ENCODE measurements around the gene CDC42BPG.

Gene CDC42BPG

DNA sequence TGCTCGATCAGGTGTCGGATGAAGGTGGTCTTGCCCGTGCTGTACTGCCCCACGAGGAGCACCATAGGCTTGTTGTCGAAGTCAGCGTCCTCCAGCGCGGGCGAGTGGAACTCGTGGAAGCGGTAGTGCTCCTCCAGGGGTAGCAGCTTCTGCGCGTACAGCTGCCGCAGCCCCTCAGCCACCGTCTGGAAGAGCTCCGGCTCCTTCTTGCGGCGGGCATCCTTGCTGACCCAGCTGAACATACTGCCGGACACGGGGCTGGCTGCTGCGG is 33.7 kb upstream of the CDC42BPG start:
- DNase-seq: no peak

DNA sequence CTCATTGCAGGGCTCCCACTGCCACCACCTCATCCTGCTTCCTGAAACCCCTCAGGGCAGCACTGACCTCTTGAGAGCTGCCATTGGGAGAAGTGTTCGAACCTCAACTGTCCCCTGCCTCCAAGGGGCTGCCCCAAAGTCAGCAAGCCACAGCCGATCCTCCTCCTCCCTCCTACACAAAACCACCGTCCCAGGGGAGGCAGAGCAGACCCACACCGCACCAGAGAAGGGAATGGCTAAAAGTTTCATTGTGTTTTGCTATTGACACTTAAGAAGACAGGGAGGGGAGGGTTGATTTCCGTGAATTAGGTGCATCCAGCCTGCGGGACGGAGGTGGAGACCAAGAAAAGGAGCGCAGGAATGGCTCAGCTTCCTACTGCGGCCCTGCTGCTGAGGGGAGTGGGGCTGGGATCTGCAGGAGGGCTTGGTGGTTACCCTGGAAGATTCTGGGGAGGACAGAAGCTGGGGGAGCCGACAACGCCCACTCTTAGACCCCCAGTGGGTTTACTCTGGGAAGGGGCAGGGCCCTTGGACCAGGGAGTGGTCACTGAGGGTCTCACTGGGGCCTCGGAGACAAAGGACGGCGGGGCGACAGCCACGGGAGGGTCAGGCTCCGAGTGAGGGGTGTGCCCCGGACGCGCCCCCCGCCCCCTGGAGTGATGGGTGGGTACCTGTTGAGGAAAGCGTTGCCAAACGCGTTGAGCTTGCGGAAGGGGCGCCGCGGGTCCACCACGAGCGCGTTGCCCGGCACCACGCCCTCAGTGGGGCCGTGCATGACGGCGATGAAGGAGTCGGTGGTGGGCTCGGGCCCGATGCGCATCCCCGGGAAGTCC is 33.2 kb upstream of the CDC42BPG start:
- peak; percentile 50 for DNase-seq

DNA sequence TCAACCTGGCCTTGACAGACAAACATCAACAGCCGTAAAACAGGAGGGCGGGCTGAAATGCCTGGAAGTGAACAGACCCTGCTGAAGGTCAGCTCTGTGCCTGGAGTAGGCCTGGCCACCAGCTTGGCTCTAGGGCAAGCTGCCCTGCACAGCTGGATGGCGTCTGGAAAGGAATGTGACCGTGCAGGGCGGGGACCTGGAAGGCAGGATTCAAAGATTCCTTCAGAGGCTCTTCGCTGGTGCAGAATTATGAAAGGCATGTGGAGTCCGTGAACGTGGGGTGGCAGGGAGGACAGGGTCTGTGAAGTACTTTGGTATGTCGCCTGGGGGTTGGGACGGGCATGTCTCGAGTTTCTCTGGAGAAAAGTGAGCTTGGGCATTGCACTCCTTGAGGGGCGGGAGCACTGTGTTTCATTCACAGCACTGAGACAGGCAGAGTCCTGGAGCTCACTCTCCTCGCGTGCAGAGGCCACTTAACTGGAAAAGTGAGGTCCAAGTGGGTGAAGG is 32.4 kb upstream of the CDC42BPG start:
- DNase-seq: no peak

DNA sequence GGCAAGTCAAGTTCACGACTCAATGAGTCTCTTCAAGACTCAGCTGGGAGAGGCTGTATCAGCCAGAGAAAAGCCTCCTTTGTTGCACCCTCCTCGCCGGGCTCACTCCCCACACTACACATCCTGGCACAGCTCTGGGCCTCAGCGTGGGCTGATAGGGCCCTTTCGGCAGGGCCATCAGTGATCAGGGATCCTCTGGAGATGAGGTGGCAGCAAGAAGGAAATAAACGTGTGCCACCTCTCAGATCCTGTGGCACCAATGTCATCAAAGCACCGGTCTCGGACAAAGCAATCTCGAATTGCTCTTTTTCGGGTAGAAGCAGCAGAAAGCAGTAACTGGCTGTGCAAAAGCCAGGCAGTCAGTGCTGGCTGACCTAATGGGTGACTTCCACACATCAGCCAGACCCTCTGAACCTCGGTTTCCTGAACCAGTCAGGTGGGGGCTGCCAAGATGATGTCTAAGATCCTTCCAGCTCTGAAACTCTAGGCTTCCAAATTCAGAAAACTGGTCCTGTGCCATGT is 31.8 kb upstream of the CDC42BPG start:
- DNase-seq: peak; percentile 69

DNA sequence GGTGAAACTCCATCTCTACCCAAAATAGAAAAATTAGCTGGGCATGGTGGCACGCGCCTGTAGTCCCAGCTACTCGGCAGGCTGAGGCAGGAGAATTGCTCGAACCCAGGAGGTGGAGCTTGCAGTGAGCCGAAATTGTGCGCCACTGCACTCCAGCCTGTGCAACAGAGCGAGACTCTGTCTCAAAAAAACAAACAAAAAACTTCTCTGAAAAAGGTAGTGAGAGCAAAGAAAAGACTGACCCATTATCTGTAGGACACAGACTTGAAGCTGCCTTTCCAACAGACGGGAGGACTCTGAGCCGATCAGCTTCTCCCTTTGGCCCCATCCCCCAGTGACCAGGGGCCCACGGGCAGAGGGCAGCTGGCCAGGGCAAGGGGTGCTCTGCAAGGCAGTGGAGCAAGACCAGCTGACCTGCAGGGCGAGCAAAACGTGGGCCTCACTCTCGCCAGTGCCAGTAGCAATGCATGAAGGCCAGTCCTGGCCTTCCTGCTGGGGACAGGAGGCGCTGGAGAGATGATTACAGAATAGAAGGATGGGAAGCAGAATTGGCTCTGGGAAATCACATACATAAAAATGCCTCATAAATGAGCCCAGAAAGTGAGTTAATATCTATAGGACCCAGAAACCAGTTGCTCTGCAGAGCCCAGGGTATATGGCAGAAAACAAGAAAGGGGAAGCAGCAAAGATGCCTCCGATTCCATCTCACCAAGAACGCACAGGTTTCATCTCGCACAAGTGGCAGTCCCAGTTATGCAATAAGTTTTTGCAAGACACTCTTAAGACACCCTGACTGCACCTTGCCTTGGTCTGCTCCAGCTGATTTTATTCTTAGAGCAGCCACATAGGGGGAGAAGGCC is 31.1 kb upstream of the CDC42BPG start:
- DNase-seq: no peak

DNA sequence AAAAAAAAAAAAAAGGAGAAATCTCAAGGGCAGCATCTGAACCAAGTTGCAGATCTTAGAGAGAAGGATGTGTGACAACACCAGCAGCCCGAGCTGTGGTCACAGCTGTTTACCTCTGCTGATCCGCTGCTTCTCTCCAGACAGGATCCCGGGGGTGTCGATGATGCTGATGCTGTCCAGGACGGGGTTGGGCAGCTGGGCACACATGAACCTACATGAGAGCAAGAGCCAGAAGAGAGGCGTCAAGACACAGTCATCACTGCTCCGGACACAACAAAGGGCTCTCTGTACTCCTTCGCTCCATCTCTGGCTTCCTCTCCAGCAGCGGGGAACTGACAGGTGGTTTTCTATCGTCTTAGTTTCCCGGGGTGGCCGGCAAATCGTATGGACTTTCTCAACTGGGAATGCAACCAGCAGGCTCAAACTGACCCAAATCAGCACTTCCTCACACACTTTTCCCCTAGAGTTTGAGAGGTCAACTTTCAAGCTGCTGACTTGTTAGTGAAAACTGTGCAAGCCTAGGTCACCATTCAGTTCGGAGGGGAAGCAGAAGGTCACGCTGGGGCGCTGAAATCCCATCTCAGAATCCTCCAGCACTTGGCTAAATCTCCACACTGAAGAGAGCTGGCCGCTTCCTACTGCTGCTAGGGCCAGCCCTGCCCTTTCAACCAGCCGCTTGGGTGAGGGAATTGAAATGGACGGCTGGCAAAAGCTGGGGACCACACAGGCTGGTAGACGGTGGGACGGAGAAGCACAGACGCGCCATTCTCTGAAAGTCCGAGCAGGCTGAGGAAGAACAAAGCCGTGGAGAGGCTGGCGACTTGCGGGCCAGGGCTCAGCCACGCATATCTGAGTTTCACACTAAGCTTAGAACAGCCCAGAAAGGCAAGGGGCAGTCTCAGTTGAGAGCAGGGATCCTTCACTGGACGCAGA is 30.1 kb upstream of the CDC42BPG start:
- DNase-seq: no peak

DNA sequence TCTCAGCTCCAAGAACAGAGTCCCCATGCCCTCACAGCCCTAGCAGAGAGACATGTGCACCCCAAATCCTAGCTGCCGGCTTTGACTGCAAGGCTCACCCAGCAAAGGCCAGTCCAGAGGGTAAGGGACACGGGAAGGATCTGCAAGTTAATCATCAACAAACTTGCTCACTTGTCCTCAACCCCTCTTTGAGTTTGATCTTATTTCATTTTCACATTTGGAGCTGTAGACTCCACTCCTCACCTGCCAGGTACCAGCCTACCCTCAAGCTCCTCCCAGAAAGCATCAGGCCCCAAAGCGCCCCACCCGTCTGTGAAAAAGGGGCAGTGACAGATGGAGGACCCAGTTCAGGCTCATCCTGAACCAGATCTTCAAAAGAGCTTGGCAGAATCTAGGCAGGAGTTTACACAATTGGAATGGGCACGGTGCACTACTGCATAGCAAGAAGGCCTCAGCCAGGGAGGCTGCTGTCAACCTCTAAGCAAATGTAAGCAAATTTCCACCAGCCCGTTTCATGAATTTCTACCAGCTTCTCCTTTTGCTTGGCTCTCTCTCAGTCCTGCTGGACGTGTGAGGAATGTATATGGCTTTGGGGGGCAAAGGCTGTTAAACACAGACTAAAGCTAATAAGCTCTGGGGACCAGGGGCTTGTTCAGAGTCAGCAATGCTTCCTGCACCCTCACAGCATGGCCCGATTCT is 28.5 kb upstream of the CDC42BPG start:
- DNase-seq: no peak

DNA sequence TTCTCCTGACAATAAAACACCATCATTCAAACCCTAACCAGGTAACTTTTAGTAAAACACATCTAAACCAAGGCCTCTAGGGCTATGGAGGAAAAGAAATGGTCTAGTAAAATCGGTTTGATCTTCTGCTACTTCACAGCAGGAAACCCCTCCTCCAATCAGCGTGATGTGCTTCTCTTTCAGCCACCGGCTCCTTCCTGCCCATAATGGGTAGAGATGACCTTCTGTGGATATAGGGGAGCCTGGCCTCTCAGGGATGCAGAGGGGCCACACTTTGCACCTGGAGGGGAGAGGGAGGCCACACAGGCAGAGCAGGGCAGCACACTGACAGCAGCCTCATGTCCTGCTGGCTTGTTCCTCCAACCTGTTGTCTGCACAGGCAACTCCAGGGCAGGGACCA is 27.0 kb upstream of the CDC42BPG start:
- DNase-seq: no peak

DNA sequence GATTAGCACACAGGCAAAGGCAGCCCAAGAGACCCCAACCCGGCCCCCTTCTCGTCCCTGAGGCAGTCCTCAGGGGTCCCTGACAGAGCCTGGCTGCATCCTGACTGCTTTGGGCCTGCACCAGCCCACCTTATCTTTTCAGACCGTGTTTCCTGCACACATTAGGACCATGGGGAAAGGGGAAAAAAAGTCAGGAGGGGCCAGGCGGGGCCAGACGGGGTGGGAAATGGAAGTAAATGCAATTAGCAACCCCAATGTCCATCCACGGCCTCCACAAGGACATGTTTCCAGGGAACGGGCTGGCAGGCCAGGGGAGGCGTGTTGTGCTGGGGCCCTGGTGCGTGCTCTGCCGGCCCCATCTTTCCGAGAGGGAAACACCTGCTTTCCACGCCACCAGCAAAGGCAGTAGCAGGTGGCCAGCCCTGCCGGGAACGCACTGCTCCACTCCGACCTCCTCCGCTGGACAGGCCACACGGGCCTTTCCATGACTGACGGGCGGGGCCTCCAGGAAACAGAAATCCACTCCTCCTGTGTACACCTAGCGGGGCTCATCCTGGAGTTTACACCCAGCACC is 26.5 kb upstream of the CDC42BPG start:
- no peak for DNase-seq

DNA sequence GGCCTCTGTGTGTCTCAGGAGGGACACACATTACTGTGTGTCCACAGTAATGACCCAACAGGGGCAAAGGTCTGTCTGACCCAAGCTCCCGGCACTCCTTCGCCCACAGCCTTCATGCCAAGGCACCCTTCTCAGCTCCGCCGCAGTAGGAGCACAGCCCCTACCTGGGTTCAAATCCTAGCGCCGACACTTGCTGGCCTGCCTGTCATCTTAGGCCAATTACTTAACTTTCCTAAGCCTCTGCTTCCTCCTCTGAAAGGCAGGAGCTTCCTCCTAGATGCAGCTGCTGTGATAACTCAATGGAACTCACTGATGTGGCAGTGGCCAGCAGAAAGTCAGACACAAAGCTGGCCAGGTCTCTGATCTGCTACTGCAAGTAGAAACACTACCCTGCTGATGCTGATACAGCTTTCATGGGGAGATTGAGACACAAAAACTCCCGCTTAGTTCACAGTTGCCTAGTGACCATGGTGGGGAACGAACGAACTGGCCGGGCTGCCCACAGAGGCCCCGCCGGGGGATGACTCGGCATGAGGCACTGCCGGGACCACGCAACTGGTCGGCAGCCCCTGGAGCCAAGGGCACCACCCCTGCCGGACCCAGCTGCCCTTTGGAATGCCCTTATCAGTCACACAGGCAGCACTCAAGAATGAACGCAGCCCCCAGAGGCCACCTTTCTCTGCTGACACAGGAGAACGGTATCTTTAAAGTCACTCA is 25.9 kb upstream of the CDC42BPG start:
- no peak for DNase-seq

DNA sequence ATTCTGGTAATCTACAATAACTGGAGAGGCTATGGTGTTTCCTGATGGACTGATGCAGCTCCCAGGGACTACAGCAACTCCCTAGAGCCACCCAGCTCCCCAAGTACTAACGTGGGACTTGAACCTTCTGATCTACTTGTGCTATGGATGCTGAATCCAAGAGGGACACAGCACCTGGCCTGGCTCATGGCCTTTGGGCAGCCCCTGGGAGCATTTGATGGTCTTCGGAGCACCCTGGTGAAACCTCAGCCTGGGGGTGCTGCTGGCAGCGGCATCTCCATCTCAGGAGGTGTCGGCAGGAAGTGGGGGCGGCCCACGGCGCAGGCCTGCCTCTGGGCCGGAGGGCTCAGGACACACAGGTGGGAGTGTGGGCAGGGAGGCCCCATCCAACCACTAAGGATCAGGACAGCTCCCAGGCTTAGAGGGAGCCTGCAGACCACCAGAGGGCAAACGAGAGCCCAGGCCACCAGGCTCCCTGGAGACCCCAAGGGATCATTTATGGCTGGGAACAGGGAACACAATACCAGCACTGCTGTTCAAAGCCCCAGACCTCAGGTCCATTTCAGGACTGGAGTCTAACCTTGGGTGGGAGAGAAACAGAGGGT is 25.2 kb upstream of the CDC42BPG start:
- DNase-seq: no peak

DNA sequence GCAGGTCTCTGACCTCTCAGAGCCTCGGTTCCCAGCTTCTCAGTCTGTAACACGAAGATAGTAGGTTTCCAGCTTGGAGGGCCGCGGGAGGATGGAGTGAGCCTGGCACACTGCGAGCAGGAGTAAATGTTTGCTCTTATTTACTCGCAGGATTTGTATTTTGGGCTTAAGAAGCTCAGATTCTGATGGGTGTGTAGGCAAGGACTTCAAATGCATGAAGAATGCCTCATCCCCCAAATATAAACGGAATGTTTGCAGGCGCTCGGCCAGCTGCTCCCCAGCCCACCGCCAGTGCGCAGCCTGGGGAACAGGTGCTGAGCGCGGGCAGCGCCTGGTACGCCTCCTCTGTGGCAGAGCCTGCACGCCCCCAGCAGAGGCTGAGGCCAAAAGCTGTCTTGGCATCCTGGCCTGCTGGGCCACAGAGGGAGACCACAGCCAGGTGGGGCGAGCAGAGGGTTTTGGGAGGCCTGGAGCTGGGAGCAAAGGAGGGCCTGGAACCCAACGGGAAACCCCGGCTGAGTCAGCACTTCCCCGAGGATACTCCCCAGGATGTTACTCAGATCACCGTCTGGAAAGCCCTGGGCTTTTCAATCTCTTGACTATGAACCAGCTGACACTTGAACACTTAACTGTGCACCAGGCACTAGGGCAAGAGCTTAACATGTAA is 24.6 kb upstream of the CDC42BPG start:
- no peak for DNase-seq

DNA sequence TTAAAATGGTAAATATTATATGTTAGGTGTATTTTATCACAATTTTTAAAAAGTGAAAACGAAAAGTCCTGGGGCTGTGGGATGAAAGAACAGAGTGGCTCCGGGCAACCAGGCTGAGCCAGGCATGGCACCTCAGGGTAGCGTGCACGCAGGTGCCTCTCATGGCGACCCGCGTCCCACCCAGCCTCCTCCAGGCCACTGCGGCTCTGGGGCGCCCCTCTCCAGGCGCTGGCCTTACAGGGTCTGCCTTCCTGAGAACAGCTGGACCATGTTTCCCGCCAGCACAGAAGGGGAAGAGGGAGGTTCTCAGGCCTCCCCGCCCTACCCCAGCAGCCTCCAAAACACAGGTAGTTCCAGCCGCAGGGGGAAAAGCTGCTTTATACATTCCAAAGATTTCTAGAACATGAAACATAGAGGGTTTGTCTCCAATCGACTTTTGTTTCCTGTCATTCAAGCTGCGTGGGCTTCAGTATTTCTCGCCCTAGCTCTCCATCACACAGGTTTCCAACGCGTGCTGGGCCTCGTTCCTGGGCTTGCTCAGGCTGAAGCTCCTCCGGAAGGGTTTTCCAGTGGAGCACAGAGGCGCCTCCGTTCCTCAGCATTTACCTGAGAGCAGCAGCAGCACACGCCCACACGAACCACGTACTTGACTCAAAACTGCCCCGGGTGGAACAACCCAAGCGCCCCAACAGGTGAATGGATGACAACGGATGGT is 23.5 kb upstream of the CDC42BPG start:
- peak; percentile 55 for DNase-seq

DNA sequence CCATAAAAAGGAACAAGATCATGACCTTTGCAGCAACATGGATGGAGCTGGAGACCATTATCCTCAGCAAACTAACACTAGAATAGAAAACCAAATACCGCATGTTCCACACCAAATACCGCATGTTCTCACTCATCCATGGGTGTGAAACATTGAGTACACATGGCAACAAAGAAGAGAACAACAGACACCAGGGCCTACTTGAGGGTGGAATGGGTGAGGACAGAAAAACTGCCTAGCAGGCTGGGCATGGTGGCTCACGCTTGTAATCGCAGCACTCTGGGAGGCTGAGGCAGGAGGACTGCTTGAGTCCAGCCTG is 21.7 kb upstream of the CDC42BPG start:
- no peak for DNase-seq

DNA sequence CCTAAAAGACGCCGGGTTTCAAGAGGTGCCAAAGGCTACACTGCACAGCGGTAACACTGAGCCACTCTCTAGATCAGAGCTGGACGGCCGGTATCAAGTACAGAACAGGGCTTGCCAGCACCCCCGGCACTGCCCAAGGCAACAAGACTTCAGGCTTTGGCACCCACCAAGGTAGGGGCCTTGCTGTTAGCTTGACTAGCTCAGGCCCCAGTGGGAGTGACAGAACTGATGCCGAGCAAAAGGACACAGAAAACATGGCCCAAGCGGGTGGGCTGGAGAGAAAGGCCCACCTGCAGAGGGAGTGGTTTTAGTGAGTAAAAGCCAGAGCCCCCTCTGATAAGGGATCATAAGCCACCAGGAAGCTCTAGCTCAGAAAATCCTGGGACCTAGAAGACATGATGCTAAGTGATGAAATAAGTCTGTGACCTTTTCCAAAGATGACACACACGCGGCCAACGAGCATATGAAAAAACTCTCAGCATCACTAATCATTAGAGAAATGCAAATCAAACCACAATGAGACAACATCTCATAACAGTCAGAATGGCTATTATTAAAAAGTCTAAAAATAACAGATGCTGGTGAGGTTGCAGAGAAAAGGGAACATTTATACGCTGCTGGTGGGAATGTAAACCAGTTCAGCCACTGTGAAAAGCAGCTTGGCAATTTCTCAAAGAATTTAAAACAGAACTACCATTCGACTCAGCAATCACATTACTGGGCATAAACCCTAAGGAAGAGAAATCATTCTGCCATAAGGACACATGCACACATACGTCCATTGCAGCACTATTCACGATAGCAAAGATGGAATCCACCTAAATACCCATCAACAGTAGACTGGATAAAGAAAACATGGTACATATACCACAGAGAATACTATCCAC is 21.1 kb upstream of the CDC42BPG start:
- DNase-seq: peak; percentile 74

DNA sequence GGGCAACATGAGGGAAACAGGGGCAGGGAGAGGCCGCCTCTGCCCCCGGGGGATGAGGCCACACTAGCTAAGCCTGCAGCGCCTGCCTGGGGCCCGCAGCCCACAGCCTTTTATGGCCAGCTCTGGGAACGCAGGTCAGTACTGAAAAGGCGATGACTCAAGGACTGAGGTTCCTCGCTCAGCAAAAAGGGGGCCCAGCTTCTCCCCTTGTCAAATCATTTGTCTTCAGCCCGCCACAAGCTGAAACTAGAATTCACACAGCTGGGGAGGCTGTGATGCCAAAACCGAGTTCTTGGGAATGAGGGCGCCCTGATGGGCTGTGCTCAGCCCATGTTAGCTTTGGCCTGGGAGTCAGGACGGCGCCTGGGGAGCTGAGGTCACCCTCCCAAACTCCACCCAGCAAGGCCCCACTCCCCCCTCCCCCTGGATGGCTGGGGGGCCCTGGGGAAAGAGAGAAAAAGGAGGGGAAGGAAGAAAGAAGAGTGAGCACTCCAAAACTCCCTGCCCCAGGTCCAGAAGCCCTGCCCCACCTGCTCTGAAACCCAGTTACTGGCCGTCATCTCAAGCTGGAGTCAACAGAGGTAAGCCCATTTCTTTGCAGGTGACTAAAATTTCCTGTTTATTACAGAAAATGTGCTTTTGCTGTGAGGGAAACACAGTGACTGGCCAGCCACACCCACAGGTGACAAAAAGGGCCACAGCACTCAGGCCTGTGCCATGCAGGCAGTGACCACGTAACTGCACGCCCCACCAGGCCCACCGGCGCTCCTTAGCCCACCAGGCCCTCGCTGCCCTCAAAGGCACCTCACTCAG is 20.2 kb upstream of the CDC42BPG start:
- DNase-seq: peak; percentile 84

DNA sequence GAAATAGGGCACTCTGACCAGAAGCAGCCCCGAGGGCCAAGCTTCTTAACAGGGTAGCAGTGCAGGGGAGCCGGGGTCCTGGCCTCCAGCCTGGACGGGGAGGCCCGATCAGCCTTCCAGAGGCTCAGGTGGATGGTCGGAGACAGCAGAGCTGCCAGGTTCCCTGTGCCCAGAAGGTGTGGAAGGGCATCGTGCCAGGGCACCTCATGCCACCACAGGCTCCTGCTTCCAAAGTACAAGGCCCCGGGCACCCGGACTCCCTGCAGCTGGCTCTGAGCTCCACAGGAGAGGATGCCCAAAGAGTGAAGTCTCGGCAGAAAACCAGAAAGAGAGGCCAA is 19.7 kb upstream of the CDC42BPG start:
- no peak for DNase-seq

Data from activated CD4-positive, alpha-beta T cell treated with anti-CD3 and anti-CD28 coated beads for 48 hours (primary cell).